GDM1 (cell line): ENCODE measurements around the gene CLEC12A.
"Not testable (repeated sequence)": the region's sequence is repeated elsewhere in the genome, so short reads cannot be mapped to it uniquely, and the experiment has no call there.

ENCODE experiments used
- DNase-seq: peaks from one replicate; lab custom pipeline; 2025; lab: John Stamatoyannopoulos, UW

CLEC12A gene

GRCh38 chr12:9971181-9971580 lies at the start of gene CLEC12A:
Gene CLEC12A, plus strand, starts transcription at chr12:9971409. Its CDS starts 188 bp downstream, at chr12:9971597.
- no peak for DNase-seq

- no peak for DNase-seq
These were observed 48.8 kb upstream of the CLEC12A start for GRCh38 chr12:9922429-9922828.

- DNase-seq = peak; percentile 0
These were observed 45.4 kb upstream of the CLEC12A start for GRCh38 chr12:9925705-9926393.

- no peak for DNase-seq
These were observed 44.3 kb upstream of the CLEC12A start for GRCh38 chr12:9926876-9927275.

- DNase-seq = no peak
These were observed 42.6 kb upstream of the CLEC12A start for GRCh38 chr12:9928607-9929006.

GRCh38 chr12:9931245-9931644 lies 40.0 kb upstream of the CLEC12A start:
- no peak for DNase-seq

GRCh38 chr12:9932270-9932669 lies 38.9 kb upstream of the CLEC12A start, which contains the start of gene CLEC2A:
Gene CLEC2A, minus strand, starts transcription at chr12:9932370. Its CDS starts 41 bp downstream, at chr12:9932329.
- DNase-seq = no peak

- DNase-seq = no peak
These were observed 37.3 kb upstream of the CLEC12A start for GRCh38 chr12:9933958-9934357.

GRCh38 chr12:9935026-9935425 lies 36.2 kb upstream of the CLEC12A start:
- no peak for DNase-seq

- DNase-seq = no peak
These were observed 34.6 kb upstream of the CLEC12A start for GRCh38 chr12:9936591-9936990.

GRCh38 chr12:9940375-9940774 lies 30.8 kb upstream of the CLEC12A start:
- DNase-seq = no peak

GRCh38 chr12:9941838-9942237 lies 29.4 kb upstream of the CLEC12A start:
- DNase-seq = no peak

- peak; percentile 59 for DNase-seq
These were observed 28.0 kb upstream of the CLEC12A start for GRCh38 chr12:9943240-9943639.

GRCh38 chr12:9944391-9944790 lies 26.8 kb upstream of the CLEC12A start:
- peak; percentile 3 for DNase-seq

- DNase-seq = no peak
These were observed 23.5 kb upstream of the CLEC12A start for GRCh38 chr12:9947674-9948073.

- DNase-seq = peak; percentile 1
These were observed 22.5 kb upstream of the CLEC12A start for GRCh38 chr12:9948606-9949296.

- peak; percentile 50 for DNase-seq
These were observed 20.1 kb upstream of the CLEC12A start for GRCh38 chr12:9951026-9951675.

GRCh38 chr12:9952954-9953729 lies 18.1 kb upstream of the CLEC12A start:
- DNase-seq = not testable (repeated sequence)

GRCh38 chr12:9957834-9958233 lies 13.4 kb upstream of the CLEC12A start:
- no peak for DNase-seq

GRCh38 chr12:9960590-9960989 lies 10.6 kb upstream of the CLEC12A start:
- DNase-seq = no peak

GRCh38 chr12:9961106-9961505 lies 10.1 kb upstream of the CLEC12A start:
- no peak for DNase-seq

GRCh38 chr12:9961901-9962300 lies 9.3 kb upstream of the CLEC12A start:
- no peak for DNase-seq
